HG03575 (cell line): ENCODE data around the gene POMT2.

Experiments used
- ATAC-seq: cut with Tn5 transposase; IDR thresholded peaks from one replicate; pipeline ENCODE4 v1.9.1; 2021; ENCODE audit not compliant: unreplicated experiment, insufficient number of reproducible peaks, low FRiP score; ENCODE audit errors: extremely low read depth

POMT2 gene

DNA sequence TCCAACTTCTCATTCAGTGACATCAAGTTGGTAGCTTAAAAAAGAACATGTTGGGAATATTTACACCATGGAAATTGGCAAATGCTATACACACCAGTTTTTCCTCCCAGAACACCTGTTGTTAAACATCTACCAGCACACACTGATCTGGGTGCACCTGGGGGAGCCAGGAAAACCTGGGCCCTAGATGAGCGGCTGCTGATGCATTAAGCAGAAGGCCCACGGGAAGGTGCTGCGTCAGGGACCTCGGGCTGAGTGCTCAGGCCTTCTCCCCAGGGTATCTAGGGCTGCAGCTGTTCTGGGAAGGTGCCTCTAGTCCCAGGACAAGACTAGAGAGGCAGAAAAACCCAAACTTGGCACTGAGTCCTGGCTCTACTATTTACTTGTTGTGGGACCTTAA lies 46.9 kb downstream of the POMT2 start:
- no peak for ATAC-seq

GRCh38 chr14:77272261-77272660 lies 48.4 kb downstream of the POMT2 start:
- ATAC-seq = no peak

DNA sequence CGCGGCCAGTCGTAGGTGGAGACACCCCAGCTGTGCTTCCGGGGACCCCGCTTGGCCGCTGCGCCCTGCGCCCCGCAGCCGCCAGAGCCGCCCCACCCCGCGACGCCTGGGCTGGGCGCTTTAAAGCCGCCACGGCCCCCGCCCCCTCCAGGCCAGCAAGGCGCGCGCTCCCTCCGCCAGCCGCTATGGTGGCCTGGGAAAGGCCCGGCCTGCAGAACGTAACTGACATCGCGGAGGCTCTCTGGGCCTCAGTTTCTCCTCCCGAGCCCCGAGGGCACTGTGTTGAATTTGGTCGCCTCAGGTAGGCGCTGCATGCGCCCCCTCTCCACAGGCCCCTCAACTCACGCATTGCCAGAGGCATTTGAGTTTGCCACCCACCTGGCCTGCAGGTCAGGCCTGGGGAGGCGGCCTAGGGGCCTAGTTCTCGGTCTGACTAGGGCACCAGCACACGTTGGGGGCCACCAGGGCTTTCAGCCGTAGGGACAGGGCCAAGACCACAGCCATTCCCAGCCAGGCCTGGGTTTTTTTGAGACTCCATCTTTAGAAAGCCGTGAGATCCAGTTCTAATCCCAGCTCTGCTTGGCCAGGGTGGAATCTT lies 49.5 kb downstream of the POMT2 start, which contains the start of gene NGB:
Gene NGB, minus strand, starts transcription at position 94 of the 598 bp plus-strand sequence. CDS start 269 bp downstream, outside the sequence.
- ATAC-seq = no peak

DNA sequence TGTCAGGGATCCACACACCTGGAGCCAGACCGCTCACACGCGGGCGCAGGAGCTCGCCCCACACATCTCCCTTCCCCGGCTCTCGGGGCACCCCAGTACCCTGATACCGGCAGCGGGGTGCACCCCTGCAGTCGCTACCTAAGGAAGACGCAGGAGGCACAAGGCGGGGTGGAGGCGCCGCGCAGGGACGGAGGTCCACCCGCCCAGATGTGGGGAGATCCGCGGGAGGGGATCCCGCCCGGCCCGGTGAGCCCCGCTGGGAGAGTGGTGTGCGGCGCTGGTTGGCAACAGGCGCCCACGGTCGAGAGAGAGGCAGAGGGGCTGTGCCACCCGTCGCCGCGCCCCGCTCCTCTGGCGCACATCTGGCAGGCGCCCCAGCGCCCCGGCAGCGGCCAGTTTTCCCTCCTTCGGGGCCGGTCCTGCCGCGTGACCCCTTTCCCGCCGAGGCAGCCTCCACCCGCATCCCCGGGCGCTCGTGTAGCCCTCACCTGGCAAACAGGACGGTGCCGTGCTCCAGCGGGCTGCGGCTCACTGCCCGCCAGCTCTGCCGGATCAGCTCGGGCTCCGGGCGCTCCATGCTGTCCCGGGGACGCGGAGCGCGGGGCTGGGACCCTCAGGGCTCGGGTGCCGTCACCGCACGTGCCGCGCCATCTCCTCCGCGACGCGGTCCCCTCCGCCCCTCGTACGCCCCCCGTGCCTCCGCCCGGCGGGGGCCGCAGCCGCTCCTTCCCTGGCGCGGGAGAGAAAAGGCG lies 50.1 kb downstream of the POMT2 start:
- ATAC-seq = no peak

GRCh38 chr14:77268989-77269600 lies 51.6 kb downstream of the POMT2 start:
- no peak for ATAC-seq

DNA sequence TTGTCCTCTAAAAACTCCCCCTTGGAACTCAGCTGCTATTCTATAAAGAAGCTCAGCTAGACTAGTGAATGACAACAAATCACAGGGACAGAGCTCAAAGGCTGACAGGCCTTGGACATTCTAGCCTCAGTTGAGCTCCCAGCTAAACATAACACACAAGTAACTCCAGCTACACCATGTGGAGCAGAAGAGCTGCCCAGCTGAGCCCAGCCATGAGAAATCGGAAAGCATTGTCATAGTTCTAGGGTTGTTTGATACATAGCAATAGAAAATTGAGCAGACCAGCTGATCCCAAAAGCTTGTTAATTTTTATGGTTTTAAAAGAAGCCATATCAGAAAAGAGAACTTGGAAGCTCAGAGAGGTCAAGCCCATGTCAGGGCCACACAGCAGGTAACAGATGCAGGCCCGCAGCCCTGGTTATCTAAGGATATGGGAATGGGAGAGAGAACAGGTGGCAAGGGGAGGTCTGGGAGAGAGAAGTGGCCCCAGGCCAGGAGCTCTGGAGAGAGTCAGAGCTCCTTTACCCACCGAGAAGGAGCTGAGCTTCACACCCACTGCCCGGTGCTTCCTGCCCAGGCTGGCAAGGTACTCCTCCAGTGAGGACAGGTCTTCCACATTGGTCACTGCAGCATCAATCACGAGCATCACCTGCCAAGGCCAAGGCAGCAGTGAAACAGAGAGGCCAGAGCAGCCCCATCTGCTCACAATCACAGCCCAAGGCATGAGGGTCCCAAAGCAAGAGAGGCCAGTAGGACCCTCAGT lies 52.6 kb downstream of the POMT2 start:
- ATAC-seq = no peak

DNA sequence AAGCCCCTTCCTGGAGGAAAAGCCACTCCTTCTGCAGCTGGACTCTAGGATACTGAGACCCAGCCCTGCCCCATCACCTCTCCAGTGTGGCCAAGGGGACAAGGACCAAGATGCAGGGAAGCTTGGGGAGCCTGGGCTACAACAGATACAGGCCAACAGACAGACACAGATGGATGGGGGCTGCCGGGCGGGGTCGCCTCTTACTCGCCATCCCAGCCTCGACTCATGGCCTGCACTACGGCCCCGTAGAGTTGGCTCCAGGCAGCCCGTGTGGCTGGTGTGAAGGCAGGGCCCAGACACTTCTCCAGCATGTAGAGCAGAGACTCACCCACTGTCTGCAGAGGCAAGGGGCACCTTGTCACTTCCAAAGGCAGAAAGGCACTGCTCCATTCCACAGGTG lies 54.3 kb downstream of the POMT2 start:
- ATAC-seq = no peak

- no peak for ATAC-seq
Measured at GRCh38 chr14:77265561-77266335, 54.9 kb downstream of the POMT2 start.

DNA sequence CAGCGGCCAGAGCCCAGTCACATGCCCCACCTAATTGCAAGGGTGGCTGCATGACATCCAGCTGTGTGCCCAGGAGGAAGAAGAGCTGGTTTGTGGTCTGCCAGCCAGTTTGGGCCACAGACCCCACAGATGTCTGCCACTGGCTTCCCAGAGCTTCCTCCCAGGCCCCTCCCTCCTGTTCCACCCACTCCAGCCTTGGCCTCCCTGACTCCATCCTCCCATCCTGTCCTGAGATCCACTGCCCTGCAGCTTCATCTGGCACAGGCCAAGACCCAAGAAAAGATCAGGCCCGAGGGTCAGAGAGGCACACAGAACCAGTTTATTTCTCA lies 55.5 kb downstream of the POMT2 start:
- no peak for ATAC-seq

DNA sequence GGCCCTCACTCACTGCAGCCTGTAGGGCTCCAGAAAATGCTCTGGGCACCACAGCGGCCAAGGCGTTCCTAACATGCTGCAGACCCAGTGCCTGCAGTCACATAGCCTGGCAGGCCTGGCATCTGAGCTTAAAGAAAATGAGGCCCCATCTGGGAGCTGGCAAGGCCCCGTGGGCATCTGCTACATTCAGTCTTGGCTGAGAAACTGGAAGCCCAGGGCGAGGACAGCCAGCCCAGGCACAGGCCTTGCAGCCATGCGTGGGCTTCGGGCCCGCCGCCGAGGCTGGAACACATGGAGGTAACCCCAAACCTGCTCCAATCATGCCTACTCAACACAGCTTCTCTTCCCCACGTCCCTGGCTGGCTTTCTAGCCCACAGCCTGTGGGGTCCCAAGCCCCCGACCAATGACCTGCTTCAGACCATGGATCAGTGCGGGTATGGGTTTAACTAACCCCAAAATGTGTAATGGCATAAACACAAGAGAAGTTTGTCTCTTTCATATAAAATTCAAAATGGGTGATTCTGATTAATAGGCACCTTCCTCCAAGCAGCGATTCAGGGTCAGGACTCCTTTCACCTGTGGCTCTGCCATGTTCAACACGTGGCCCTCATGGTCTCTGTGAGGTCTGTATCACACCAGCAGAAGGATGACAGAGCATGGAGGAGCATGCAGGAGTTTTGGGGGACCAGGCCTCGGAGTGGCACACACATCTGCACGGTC lies 56.1 kb downstream of the POMT2 start:
- ATAC-seq = no peak

GRCh38 chr14:77260631-77261030 lies 60.1 kb downstream of the POMT2 start:
- no peak for ATAC-seq

- ATAC-seq = no peak
Measured at GRCh38 chr14:77260199-77260598, 60.5 kb downstream of the POMT2 start.

DNA sequence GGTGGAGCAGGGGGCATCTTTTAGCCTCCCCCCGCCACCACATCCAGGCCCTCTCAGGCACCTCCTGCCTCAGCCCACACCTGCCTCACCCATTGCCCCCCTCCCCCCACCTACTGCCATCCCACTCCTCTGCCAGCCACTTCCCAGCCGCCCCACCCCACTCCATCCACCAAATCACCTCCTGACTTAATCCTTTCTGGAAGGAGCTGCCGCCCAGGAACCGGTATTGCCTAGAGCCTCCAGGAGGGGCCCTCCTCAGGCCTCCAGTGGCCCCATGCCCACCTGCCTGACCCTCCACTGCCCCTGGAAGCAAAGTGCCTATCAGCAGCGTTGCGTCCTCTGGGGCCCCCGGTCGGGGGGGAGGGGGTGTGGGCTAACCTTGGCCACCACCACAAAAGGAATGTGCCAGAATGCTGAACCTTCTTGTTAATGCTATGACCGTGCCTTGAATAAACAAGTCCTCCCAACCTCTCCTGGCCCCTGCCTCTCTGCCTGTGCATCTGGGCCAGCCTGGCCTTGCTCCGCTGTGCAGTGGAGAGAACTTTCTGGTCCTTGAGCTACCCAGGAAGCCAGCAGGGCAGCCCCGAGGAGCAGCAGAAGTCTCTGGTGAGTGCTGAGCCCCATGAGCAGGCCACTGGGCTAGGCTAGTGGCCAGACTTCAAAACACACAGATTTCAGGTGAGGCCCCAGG lies 61.5 kb downstream of the POMT2 start:
- no peak for ATAC-seq

DNA sequence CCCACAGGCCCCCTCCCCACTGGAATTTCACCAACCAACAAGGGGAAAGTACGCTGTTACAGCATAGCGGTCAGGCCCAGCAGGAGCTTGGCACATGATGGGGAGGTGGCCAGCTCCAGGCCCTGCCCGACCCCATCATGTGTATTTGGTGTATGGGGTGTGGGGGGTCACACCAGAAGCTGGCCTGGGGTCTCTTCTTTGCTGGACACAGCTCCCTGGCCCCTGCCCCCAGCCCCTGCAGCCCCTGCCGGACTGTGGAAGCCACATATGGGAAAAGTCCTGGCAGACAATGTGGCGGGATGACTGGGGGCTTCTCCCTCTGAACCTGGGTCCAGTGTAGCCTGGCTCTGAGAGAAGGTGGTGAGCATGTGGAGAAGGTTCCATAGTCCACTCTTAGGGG lies 62.1 kb downstream of the POMT2 start:
- ATAC-seq = no peak

DNA sequence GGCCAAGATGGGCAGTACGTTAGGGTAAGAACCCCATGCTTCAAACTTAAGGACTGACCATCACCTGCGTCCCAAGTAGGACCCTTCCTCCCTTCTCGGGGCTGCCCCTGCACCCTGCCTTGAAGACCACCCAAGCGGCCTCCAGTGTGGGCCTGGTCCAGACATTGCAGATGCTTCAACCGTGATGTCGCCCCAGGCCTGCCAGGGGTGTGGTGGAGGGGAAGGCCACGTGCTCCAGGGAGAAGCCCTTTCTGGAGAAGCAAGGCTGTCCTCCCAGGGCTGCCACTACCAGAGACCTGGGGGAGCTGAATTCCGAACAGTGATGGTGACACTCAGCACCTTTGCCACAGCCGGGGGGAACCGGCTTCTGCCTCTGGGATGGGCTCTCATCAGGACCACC lies 63.0 kb downstream of the POMT2 start:
- no peak for ATAC-seq

DNA sequence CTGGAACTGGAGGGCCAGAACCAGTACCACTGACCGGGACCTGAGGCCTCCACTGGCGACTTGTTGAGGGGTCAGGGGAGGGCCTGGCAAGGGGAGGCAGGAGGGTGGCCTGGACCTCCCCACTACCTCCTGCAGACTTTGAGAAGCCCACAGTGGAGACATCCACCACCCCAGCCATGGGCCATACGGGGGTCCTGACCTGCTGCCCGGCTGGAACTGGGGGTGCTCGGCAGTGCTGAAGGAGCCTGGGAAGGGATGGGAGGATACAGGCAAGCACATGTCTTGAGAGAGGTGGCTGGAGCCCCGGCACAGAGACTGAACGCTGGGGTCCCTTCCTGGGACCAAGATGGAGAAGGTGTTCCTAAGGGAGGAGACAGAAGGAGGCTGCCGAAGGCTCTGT lies 64.0 kb downstream of the POMT2 start:
- no peak for ATAC-seq

DNA sequence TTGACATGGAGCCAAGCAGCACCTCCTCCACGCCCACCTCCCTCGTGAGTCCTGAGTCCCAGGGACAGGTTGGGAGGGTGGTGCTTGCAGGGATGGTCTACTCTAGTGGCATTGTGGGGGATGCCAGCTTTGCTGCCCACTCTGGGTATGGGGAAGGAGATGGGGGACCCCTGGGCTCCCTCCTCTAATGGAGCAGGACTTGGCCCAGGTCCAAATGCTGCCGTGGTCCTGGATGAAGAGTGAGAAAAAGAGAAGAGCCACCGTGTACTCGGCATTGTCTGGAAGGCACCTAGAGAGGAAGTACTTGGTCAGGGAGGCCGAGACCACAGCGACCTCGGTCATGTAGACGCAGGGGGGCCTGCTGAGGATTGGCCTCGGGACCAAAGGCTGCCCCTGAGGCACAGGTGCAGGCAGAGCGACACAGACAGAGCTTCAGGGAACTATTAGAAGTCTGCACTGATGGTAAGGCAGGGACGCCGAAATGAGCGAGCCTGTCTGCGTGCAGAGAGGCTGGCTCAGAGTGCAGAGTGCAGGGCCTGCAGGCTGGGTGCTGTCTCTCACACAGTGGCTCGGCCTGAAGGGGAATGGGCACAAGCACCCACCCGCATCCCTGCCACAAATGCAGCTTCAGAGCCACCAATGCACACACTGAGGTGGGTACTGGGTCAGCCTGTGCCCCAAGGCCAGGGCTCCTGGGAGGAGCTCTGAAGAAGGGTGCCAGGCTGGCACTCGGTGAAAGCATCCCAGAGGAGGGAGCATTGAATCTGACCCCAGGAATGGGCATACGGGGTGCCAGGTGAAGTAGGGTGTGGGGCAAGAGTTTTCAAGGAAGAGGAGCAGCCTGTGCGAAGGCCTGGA lies 67.1 kb downstream of the POMT2 start:
- ATAC-seq = no peak
